Psoas muscle (tissue), 8 donors: Measurements from ENCODE around the gene STAB2. TPM values are rescaled to one million over a fixed set of nuclear protein-coding genes. Genes with fewer than 3 reads are reported as not detected.

ENCODE experiments used
- ATAC-seq, 4 donors: fragments of 200-7000 bp; cut with Tn5 transposase; one replicate each; pipeline ENCODE4 v1.9.1; 2020; ENCODE audit warnings: moderate library complexity in 3 of 4, mild to moderate bottlenecking in 2 of 4
- DNase-seq, 2 donors: peaks; one replicate each; pipeline ENCODE4 v3.0.0-alpha.2; 2020
- H3K27ac ChIP-seq: fragments of 200-600 bp; one replicate; pipeline ENCODE4 v1.8.0; 2022
- H3K27me3 ChIP-seq, 3 donors: fragments of 200-600 bp in 1 of 3; one replicate each; pipeline versions ENCODE4 v1.6.1 to v1.8.0; 2013 to 2022; ENCODE audit warnings: low read length in 2 of 3, mild to moderate bottlenecking in 2 of 3, moderate library complexity in 1 of 3; ENCODE audit not compliant: insufficient read depth in 3 of 3
- H3K36me3 ChIP-seq, 2 donors: fragments of 200-600 bp in 1 of 2; one replicate each; pipeline versions ENCODE4 v1.6.1 to v1.8.0; 2013 to 2022; ENCODE audit warnings: low read depth in 1 of 2, mild to moderate bottlenecking in 1 of 2, moderate library complexity in 1 of 2; ENCODE audit not compliant: insufficient read depth in 1 of 2
- H3K4me1 ChIP-seq: fragments of 200-600 bp; one replicate; pipeline ENCODE4 v1.8.0; 2022
- H3K4me3 ChIP-seq: fragments of 200-600 bp; one replicate; pipeline ENCODE4 v1.8.0; 2022; ENCODE audit warnings: mild to moderate bottlenecking
- H3K9me3 ChIP-seq: fragments of 200-600 bp; one replicate; pipeline ENCODE4 v1.8.0; 2022
- WGBS, 3 donors: extraction: QIAGEN DNeasy Blood & Tissue Kit; methylation state at CpG; one replicate each; pipeline versions ENCODE4 v1.1.6 to v1.1.7; 2013; 5-methylcytosine and 5-hydroxymethylcytosine counted together
- intact Hi-C, 2 donors: fragments of 100-400 bp; cut with DNase I; formaldehyde crosslinking; loops; one replicate each; pipeline versions ENCODE4 v1.11.0 to v1.14.2; 2022
- polyA plus RNA-seq, 3 donors: library from polyadenylated mRNA; stranded (reverse); fragments of 200-250 nt; gene quantifications; one replicate each; pipeline ENCODE4 v1.2.3, GENCODE V29; 2013
- total RNA-seq, 4 donors: library from RNA; stranded (reverse); fragmentation: NEBNext Ultra II Directional in 2 of 4; extraction: Animal tissue kit (Norgen Biotek cat#: 25700) in 2 of 4; gene quantifications; one replicate each; pipeline versions ENCODE4 v1.2.1 to v1.2.4, GENCODE V29; 2021 to 2023
- TF ChIP-seq, protein P1 (sequence below): fragments of 200-600 bp; IDR thresholded peaks from one replicate; pipeline ENCODE4 v1.8.0; 2022; ENCODE audit warnings: antibody characterized with exemption
- donor health status: healthy with polysubstance abuse.
- donor health status: DM: no; HTN: no; CAD: no; lungs with moderate emphysema.
- donor health status: Bipolar disorder and iron deficiency.
- donor health status: healthy.
- donor health status: DM: yes; HTN: yes; CAD: no.
- donor health status: DM: no; HTN: no; CAD: no.
- donor health status: DM: no; HTN: no; CAD: no.
- donor health status: DM: yes; HTN: yes; CAD: no.

The STAB2 gene
- total and polyA plus RNA-seq, 7 donors = under 0.01 to 0.32 (median 0.06) TPM; not detected in 2

DNA sequence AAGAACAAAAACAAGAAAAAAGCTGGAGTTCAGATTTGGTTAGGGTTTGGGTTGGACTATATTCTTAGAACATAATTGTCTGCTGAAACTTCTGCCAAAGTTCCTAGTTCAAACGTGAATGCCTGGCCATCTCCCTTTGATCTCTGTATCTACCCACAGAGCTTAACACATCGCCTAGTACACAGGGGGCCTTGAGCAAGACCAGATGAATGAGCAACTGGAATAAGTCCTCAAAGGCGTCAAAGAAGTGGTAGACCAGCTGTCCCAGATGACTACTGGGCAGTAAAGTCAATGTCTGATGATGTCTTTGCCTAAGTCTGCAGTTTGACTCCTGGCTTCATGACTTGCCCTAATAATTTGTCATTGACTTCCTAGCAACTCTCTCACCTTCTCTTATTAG is 13.9 kb upstream of the STAB2 start:
- 39 to 52% (median 43%) methylated on average over 3 of the region's 3 CpGs for WGBS, 3 donors
- H3K27ac ChIP-seq = no peak overlapping the region
- ATAC-seq = no peak

DNA sequence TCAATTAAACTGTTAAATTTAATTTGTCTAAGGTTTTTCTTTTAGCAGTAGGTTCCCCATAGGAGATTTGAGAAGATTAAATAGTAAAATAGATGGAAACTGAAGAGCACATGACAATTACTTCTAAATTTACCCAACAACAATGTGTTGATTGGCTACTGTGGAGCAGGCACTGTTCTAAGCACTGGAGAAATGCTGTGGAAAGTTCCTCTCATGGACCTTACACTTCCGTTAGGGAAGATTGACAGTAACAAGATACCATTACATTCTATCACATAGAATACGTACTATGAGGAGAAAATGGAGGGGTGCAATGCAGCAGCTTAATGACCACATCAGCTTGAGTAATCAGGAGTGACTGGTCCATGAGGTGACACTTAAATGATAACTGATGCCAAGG is 8.1 kb upstream of the STAB2 start:
- Histone ChIP-seq H3K27me3 (peaks cover 0 to 5% (median 1%) of the 10 kb centered on the region in 3 donors), H3K36me3 (no peaks in the 10 kb centered on the region), H3K4me1 (no peaks in the 10 kb centered on the region), H3K9me3 (no peaks in the 10 kb centered on the region), H3K27ac (no peak overlapping the region), H3K4me3 (no peak overlapping the region)
- DNase-seq = no peak
- TF ChIP-seq, protein P1, sequence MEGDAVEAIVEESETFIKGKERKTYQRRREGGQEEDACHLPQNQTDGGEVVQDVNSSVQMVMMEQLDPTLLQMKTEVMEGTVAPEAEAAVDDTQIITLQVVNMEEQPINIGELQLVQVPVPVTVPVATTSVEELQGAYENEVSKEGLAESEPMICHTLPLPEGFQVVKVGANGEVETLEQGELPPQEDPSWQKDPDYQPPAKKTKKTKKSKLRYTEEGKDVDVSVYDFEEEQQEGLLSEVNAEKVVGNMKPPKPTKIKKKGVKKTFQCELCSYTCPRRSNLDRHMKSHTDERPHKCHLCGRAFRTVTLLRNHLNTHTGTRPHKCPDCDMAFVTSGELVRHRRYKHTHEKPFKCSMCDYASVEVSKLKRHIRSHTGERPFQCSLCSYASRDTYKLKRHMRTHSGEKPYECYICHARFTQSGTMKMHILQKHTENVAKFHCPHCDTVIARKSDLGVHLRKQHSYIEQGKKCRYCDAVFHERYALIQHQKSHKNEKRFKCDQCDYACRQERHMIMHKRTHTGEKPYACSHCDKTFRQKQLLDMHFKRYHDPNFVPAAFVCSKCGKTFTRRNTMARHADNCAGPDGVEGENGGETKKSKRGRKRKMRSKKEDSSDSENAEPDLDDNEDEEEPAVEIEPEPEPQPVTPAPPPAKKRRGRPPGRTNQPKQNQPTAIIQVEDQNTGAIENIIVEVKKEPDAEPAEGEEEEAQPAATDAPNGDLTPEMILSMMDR = no peak
- no peak for ATAC-seq
- intact Hi-C loops = no loop called here
- WGBS, 3 donors = 52 to 63% (median 63%) methylated on average over 2 of the region's 2 CpGs

More for the DNA sequence above, 13.9 kb upstream of the STAB2 start:
- peaks cover 0 to 14% (median 0%) of the 10 kb centered on the region in 3 donors for H3K27me3 ChIP-seq
- TF ChIP-seq, protein P1 = no peak
- H3K36me3 ChIP-seq = no peaks in the 10 kb centered on the region
- intact Hi-C loops = no loop called here
- H3K9me3 ChIP-seq = no peaks in the 10 kb centered on the region
- no peak for DNase-seq
- H3K4me1 ChIP-seq = no peaks in the 10 kb centered on the region
- no peak overlapping the region for H3K4me3 ChIP-seq

DNA sequence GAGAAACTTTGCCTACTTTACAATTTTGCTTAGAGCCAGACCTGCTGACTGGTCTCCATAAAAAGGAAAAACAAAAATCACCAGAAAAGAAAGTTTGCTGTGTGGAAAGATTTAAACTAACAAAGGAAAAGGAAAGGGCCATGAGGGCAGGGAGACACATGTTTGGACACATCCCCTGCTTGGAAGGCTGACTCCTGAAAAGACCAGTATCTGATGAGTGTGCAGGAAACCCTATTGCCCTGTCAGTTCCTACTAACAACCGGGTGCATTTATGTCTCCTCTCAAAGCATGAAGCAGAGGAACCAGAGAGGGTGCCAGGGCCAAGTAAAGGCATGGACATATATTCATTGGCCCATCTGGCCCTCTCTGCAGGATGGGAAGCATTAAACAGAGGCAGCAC is 7.0 kb upstream of the STAB2 start:
- WGBS, 3 donors = 40 to 63% (median 49%) methylated on average over 1 of the region's 1 CpG
- TF ChIP-seq, protein P1 = no peak
- DNase-seq = no peak

DNA sequence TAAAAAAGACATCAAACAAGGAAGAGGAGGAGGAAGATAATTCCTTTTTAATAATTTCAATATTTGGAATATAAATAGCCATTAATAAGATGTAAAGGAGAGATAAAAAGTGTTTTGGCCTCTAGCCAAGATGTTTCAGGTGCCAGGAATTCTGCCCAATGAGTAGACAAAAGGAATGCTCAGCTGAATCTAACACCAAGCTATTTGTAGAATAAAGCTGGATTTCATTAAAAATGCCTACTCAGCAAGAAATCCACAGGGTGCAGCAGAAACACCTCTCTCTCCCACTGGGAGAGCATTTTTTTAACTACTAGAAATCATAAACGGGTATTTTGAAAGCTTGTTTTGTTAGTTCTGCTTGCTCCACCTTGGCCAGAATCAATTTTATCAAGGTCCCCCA is 4.1 kb upstream of the STAB2 start:
- intact Hi-C loops = no loop called here
- H3K27me3 ChIP-seq = peaks cover 0 to 5% (median 1%) of the 10 kb centered on the region in 3 donors
- H3K27ac ChIP-seq = no peak overlapping the region
- 13 to 35% (median 29%) methylated on average over 1 of the region's 1 CpG for WGBS, 3 donors
- DNase-seq (no peak), ATAC-seq (no peak)
- no peak overlapping the region for H3K4me3 ChIP-seq
- H3K4me1 ChIP-seq = no peaks in the 10 kb centered on the region
- no peaks in the 10 kb centered on the region for H3K36me3 ChIP-seq
- no peaks in the 10 kb centered on the region for H3K9me3 ChIP-seq
- TF ChIP-seq, protein P1 = no peak

More for the DNA sequence above, 7.0 kb upstream of the STAB2 start:
- Histone ChIP-seq H3K9me3 (no peaks in the 10 kb centered on the region), H3K4me3 (no peak overlapping the region), H3K4me1 (no peaks in the 10 kb centered on the region), H3K27me3 (peaks cover 0 to 5% (median 1%) of the 10 kb centered on the region in 3 donors), H3K27ac (no peak overlapping the region), H3K36me3 (no peaks in the 10 kb centered on the region)
- intact Hi-C loops = no loop called here
- no peak for ATAC-seq

DNA sequence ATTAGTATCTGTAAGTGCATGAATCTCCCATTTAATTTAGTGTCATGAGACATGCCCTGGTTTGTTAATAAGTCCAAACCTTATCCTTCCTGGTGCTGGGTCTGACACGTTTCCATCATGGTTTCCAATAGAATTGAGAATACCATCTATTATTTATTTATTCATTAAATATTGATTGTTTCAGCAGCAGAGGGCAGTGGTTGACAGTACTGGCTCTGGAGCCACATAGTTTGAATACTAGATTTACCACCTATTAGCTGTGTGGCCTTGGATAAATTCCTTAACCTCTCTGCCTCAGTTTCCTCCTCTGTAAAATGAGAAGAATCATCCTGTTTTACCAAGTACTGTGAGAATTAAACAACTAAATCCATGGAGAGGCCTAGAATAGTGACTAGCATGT is 941 bp upstream of the STAB2 start:
- no peak for ATAC-seq
- Histone ChIP-seq H3K9me3 (no peaks in the 10 kb centered on the region), H3K36me3 (no peaks in the 10 kb centered on the region), H3K27me3 (peaks cover 0 to 1% (median 0%) of the 10 kb centered on the region in 3 donors), H3K4me3 (no peak overlapping the region), H3K4me1 (no peaks in the 10 kb centered on the region), H3K27ac (no peak overlapping the region)
- intact Hi-C loops = no loop called here
- WGBS, 3 donors = 69 to 80% (median 79%) methylated on average over 1 of the region's 1 CpG
- TF ChIP-seq, protein P1 = no peak
- no peak for DNase-seq
